Progenitor cell of endocrine pancreas (in vitro differentiated cells): ENCODE measurements around the gene MGA. TPM values are rescaled to one million over a fixed set of nuclear protein-coding genes. Genes with fewer than 3 reads are reported as not detected.

ENCODE experiments used
- DNase-seq: peaks from one replicate; pipeline ENCODE4 v3.0.0; 2021; ENCODE audit warnings: low spot score; ENCODE audit not compliant: unreplicated experiment
- H3K27ac Mint-ChIP-seq: 2 replicates; pipeline ENCODE4 v1.8.0; 2021; ENCODE audit warnings: mild to moderate bottlenecking, moderate library complexity, mixed read lengths
- H3K27me3 Mint-ChIP-seq: 2 replicates; pipeline ENCODE4 v1.8.0; 2021; ENCODE audit warnings: mixed read lengths
- H3K36me3 Mint-ChIP-seq: 2 replicates; pipeline ENCODE4 v1.8.0; 2022; ENCODE audit warnings: mixed read lengths; ENCODE audit not compliant: insufficient read depth
- H3K4me1 Mint-ChIP-seq: 2 replicates; pipeline ENCODE4 v1.8.0; 2021; ENCODE audit warnings: low read depth, mixed read lengths
- H3K4me3 Mint-ChIP-seq: 2 replicates; pipeline ENCODE4 v1.8.0; 2021; ENCODE audit warnings: low read depth, mild to moderate bottlenecking, moderate library complexity, mixed read lengths
- H3K9me3 Mint-ChIP-seq: 2 replicates; pipeline ENCODE4 v1.8.0; 2021; ENCODE audit warnings: low read depth, mixed read lengths
- CTCF ChIP-seq: fragments of 200-600 bp; sonication (generic); IDR thresholded peaks from one replicate; pipeline ENCODE4 v1.5.0; 2021; ENCODE audit warnings: antibody characterized with exemption, mild to moderate bottlenecking; ENCODE audit not compliant: unreplicated experiment
- total RNA-seq: library from RNA; stranded (reverse); gene quantifications from 2 replicates; pipeline ENCODE4 v1.2.1, GENCODE V29; 2021

The MGA gene
- total RNA-seq, 1 donor from 2014 or later: 71.2 TPM

- DNase-seq: no peak
- Mint-ChIP-seq H3K4me3 (no peak overlapping the region), H3K9me3 (no peaks in the 10 kb centered on the region), H3K27me3 (no peaks in the 10 kb centered on the region), H3K36me3 (peaks cover 5% of the 10 kb centered on the region), H3K4me1 (no peaks in the 10 kb centered on the region), H3K27ac (no peak overlapping the region)
- no peak for TF ChIP-seq CTCF
These were observed 137.2 kb downstream of the MGA start for GRCh38 chr15:41797201-41797944.

GRCh38 chr15:41798607-41799487, 138.6 kb downstream of the MGA start:
- no peak for DNase-seq
- TF ChIP-seq CTCF: no peak
- Mint-ChIP-seq H3K9me3 (no peaks in the 10 kb centered on the region), H3K27ac (no peak overlapping the region), H3K4me3 (no peak overlapping the region), H3K27me3 (no peaks in the 10 kb centered on the region), H3K36me3 (peaks cover 5% of the 10 kb centered on the region), H3K4me1 (no peaks in the 10 kb centered on the region)

- no peaks in the 10 kb centered on the region for H3K27me3 Mint-ChIP-seq
- H3K36me3 Mint-ChIP-seq: peaks cover 5% of the 10 kb centered on the region
- H3K9me3 Mint-ChIP-seq: no peaks in the 10 kb centered on the region
- no peaks in the 10 kb centered on the region for H3K4me1 Mint-ChIP-seq
- no peak for DNase-seq
- H3K27ac Mint-ChIP-seq: no peak overlapping the region
- no peak overlapping the region for H3K4me3 Mint-ChIP-seq
- TF ChIP-seq CTCF: no peak
These were observed 139.2 kb downstream of the MGA start for GRCh38 chr15:41799488-41799805.

- H3K4me3 Mint-ChIP-seq: no peak overlapping the region
- TF ChIP-seq CTCF: no peak
- H3K9me3 Mint-ChIP-seq: no peaks in the 10 kb centered on the region
- H3K27ac Mint-ChIP-seq: no peak overlapping the region
- no peaks in the 10 kb centered on the region for H3K27me3 Mint-ChIP-seq
- DNase-seq: no peak
- H3K4me1 Mint-ChIP-seq: no peaks in the 10 kb centered on the region
- peaks cover 5% of the 10 kb centered on the region for H3K36me3 Mint-ChIP-seq
These were observed 141.0 kb downstream of the MGA start for GRCh38 chr15:41801185-41801584.

GRCh38 chr15:41801850-41802455, 141.7 kb downstream of the MGA start:
- no peaks in the 10 kb centered on the region for H3K27me3 Mint-ChIP-seq
- no peaks in the 10 kb centered on the region for H3K9me3 Mint-ChIP-seq
- no peak for DNase-seq
- no peak overlapping the region for H3K27ac Mint-ChIP-seq
- TF ChIP-seq CTCF: no peak
- no peaks in the 10 kb centered on the region for H3K4me1 Mint-ChIP-seq
- H3K4me3 Mint-ChIP-seq: no peak overlapping the region
- H3K36me3 Mint-ChIP-seq: peaks cover 5% of the 10 kb centered on the region
